ENCODE measurements around the gene IBSP. TPM values are rescaled to one million over a fixed set of nuclear protein-coding genes. Genes with fewer than 3 reads are reported as not detected.

The IBSP gene
- total RNA-seq, 1 experiment from 2014 or later, result not detected

GRCh38 chr4:87834401-87834800, 35.0 kb downstream of the IBSP start:
- no CpG with 5 or more reads among the region's 2 CpGs for WGBS (ENCODE audit: extremely low coverage, insufficient read length, low lambda C conversion rate)
- H3K14ac ChIP-seq (ENCODE audit: insufficient read depth, low read length), result no peak overlapping the region

More at GRCh38 chr4:87834401-87834800, 35.0 kb downstream of the IBSP start:
- H4K8ac ChIP-seq (replicated peaks; ENCODE audit: insufficient read length, low read depth, low read length), result no peak overlapping the region
- no peak overlapping the region for H2AFZ ChIP-seq (ENCODE audit: low read length)
- H2BK12ac ChIP-seq (ENCODE audit: insufficient read length, low read depth, low read length), result no peak overlapping the region
- H3K9ac ChIP-seq (ENCODE audit: extremely low read depth, insufficient read length, low read length), result no peak overlapping the region
- H3K27ac ChIP-seq (ENCODE audit: insufficient read length, low read depth, low read length), result no peak overlapping the region
- no peak for TF ChIP-seq CTCF (conservative IDR thresholded peaks at IDR 0.05)
- H2BK15ac ChIP-seq (ENCODE audit: low read depth, low read length), result no peak overlapping the region
- H2BK5ac ChIP-seq (ENCODE audit: insufficient read length, low read length), result no peak overlapping the region
- H2BK120ac ChIP-seq (ENCODE audit: low read depth, low read length, poor library complexity, severe bottlenecking), result no peak overlapping the region
- Mint-ChIP-seq H3K27me3 (ENCODE audit: low read depth) (no peaks in the 10 kb centered on the region), H3K27ac (no peak overlapping the region), H3K9me3 (no peaks in the 10 kb centered on the region), H3K36me3 (ENCODE audit: insufficient read depth in 1 of 3, low read depth in 3 of 3) (peaks cover 0 to 5% (median 0%) of the 10 kb centered on the region in 3 experiments; a peak in 1 of 7 replicates), H3K4me1 (peaks cover 17 to 26% of the 10 kb centered on the region in 2 experiments), H3K4me3 (no peak overlapping the region)
- H3K4ac ChIP-seq (ENCODE audit: low read depth, low read length), result no peak overlapping the region
- H3K56ac ChIP-seq (ENCODE audit: insufficient read length, low read depth, low read length), result no peak overlapping the region
- H3K4me2 ChIP-seq (ENCODE audit: insufficient read depth, insufficient read length, low read length), result no peak overlapping the region
- H2BK20ac ChIP-seq (ENCODE audit: low read depth, low read length, poor library complexity, severe bottlenecking), result no peak overlapping the region
- no peaks in the 10 kb centered on the region for H3K9me3 ChIP-seq (ENCODE audit: control insufficient read depth, low read depth, low read length)
- H3K23me2 ChIP-seq (ENCODE audit: insufficient read length, low read depth, low read length, poor library complexity, severe bottlenecking), result no peaks in the 10 kb centered on the region
- DNase-seq, result no peak
- no peaks in the 10 kb centered on the region for H3K79me1 ChIP-seq (ENCODE audit: insufficient read depth, low read depth, low read length, poor library complexity, severe bottlenecking)
- no peak overlapping the region for H3K23ac ChIP-seq (ENCODE audit: insufficient read length, low read depth, low read length)
- no peaks in the 10 kb centered on the region for H3K27me3 ChIP-seq (ENCODE audit: insufficient read depth, low read length)
- no peak overlapping the region for H3K18ac ChIP-seq (ENCODE audit: insufficient read length, low read depth, low read length)
- H3T11ph ChIP-seq (ENCODE audit: low read length), result no peak overlapping the region
- H4K91ac ChIP-seq (ENCODE audit: insufficient read length, low read depth, low read length), result no peak overlapping the region
- no peak overlapping the region for H4K5ac ChIP-seq (ENCODE audit: insufficient read length, low read depth, low read length)
- no peaks in the 10 kb centered on the region for H3K4me1 ChIP-seq (ENCODE audit: insufficient read depth, low read length)
- H4K20me1 ChIP-seq (ENCODE audit: control insufficient read depth, insufficient read depth, insufficient read length), result no peaks in the 10 kb centered on the region
- H3K79me2 ChIP-seq (ENCODE audit: insufficient read depth, low read length), result no peaks in the 10 kb centered on the region
- no peak overlapping the region for H2AK5ac ChIP-seq (ENCODE audit: insufficient read length, low read length)

Data from H9 (cell line).